Activated naive CD8-positive, alpha-beta T cell treated with anti-CD3 and anti-CD28 coated beads for 36 hours (primary cell): ENCODE measurements around the gene TRIM6. TPM values are rescaled to one million over a fixed set of nuclear protein-coding genes. Genes with fewer than 3 reads are reported as not detected.
"Not testable (repeated sequence)": the region's sequence is repeated elsewhere in the genome, so short reads cannot be mapped to it uniquely, and the experiment has no call there.

ENCODE experiments used
- DNase-seq: peaks from one replicate; pipeline ENCODE4 v3.0.0; 2021
- H3K27ac Mint-ChIP-seq: one replicate; pipeline ENCODE4 v1.8.0; 2022; ENCODE audit warnings: mild to moderate bottlenecking, moderate library complexity, mixed read lengths
- H3K27me3 Mint-ChIP-seq: one replicate; pipeline ENCODE4 v1.8.0; 2022; ENCODE audit warnings: mild to moderate bottlenecking, mixed read lengths
- H3K36me3 Mint-ChIP-seq: one replicate; pipeline ENCODE4 v1.8.0; 2021; ENCODE audit warnings: mild to moderate bottlenecking, mixed read lengths
- H3K4me1 Mint-ChIP-seq: one replicate; pipeline ENCODE4 v1.8.0; 2021; ENCODE audit warnings: mixed read lengths
- H3K4me3 Mint-ChIP-seq: one replicate; pipeline ENCODE4 v1.8.0; 2022; ENCODE audit warnings: mild to moderate bottlenecking, moderate library complexity, mixed read lengths
- H3K9me3 Mint-ChIP-seq: one replicate; pipeline ENCODE4 v1.8.0; 2022; ENCODE audit warnings: mixed read lengths
- total RNA-seq, 2 experiments: library from RNA; stranded (reverse); gene quantifications; one replicate each; pipeline ENCODE4 v1.2.3, GENCODE V29; 2021

Gene TRIM6
- total RNA-seq, 2 experiments from 2014 or later = 0.89 to 1.4 TPM

GRCh38 chr11:5622802-5623201 lies 26.4 kb downstream of the TRIM6 start:
- Mint-ChIP-seq H3K9me3 (no peaks in the 10 kb centered on the region), H3K36me3 (peaks cover 8% of the 10 kb centered on the region), H3K27ac (no peak overlapping the region), H3K4me1 (peaks cover 31% of the 10 kb centered on the region), H3K4me3 (no peak overlapping the region), H3K27me3 (no peaks in the 10 kb centered on the region)
- DNase-seq = no peak

GRCh38 chr11:5624489-5625279 lies 28.2 kb downstream of the TRIM6 start, which contains the start of gene TRIM34:
TRIM34 (plus strand) TSS chr11:5625001; CDS start chr11:5632332, 7,331 bp downstream.
- Mint-ChIP-seq H3K4me1 (peaks cover 35% of the 10 kb centered on the region), H3K4me3 (peak within 1 kb of the TSS; percentile 94), H3K9me3 (peaks cover 6% of the 10 kb centered on the region), H3K36me3 (peaks cover 13% of the 10 kb centered on the region), H3K27ac (peak within 1 kb of the TSS; percentile 95), H3K27me3 (no peaks in the 10 kb centered on the region)
- DNase-seq = peak; percentile 52

GRCh38 chr11:5625281-5625680 lies 28.8 kb downstream of the TRIM6 start:
- Mint-ChIP-seq H3K9me3 (peaks cover 6% of the 10 kb centered on the region), H3K4me1 (peaks cover 35% of the 10 kb centered on the region), H3K4me3 (peak overlapping the region; percentile 94), H3K27me3 (no peaks in the 10 kb centered on the region), H3K36me3 (peaks cover 15% of the 10 kb centered on the region), H3K27ac (peak overlapping the region; percentile 95)
- no peak for DNase-seq

- no peak for DNase-seq
- Mint-ChIP-seq H3K36me3 (peaks cover 20% of the 10 kb centered on the region), H3K9me3 (peaks cover 6% of the 10 kb centered on the region), H3K4me3 (peak overlapping the region; percentile 94), H3K4me1 (peaks cover 39% of the 10 kb centered on the region), H3K27me3 (no peaks in the 10 kb centered on the region), H3K27ac (peak overlapping the region; percentile 95)
These were observed 29.8 kb downstream of the TRIM6 start for GRCh38 chr11:5626196-5626595.

- Mint-ChIP-seq H3K9me3 (peaks cover 6% of the 10 kb centered on the region), H3K4me3 (no peak overlapping the region), H3K4me1 (peaks cover 34% of the 10 kb centered on the region), H3K27ac (peak overlapping the region; percentile 38), H3K36me3 (peaks cover 19% of the 10 kb centered on the region), H3K27me3 (no peaks in the 10 kb centered on the region)
- DNase-seq = no peak
These were observed 35.0 kb downstream of the TRIM6 start for GRCh38 chr11:5631417-5631816.

GRCh38 chr11:5631969-5632635 lies 35.7 kb downstream of the TRIM6 start:
- Mint-ChIP-seq H3K27ac (peak overlapping the region; percentile 50), H3K4me1 (peaks cover 28% of the 10 kb centered on the region), H3K4me3 (no peak overlapping the region), H3K9me3 (peaks cover 6% of the 10 kb centered on the region), H3K27me3 (no peaks in the 10 kb centered on the region), H3K36me3 (peaks cover 15% of the 10 kb centered on the region)
- DNase-seq = no peak

DNA sequence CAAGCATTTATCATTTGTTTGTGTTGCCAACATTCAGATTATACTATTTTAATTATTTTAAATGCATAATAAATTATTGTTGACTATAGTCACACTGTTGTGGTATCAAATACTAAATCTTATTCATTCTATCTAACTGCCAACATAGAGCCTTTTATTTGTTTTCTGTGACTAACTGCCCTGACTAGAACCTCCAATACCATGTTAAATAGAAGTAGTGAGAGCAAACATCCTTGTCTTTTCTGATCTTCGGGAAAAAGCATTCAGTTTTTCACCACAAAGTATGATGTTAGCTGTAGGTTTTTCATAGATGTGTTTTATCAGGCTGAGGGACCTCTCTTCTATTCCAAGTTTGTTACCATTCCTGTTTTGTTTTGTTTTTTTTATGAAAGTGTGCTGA lies 43.5 kb downstream of the TRIM6 start:
- no peak overlapping the region for H3K27ac Mint-ChIP-seq
- H3K36me3 Mint-ChIP-seq = peaks cover 27% of the 10 kb centered on the region
- no peaks in the 10 kb centered on the region for H3K9me3 Mint-ChIP-seq

DNA sequence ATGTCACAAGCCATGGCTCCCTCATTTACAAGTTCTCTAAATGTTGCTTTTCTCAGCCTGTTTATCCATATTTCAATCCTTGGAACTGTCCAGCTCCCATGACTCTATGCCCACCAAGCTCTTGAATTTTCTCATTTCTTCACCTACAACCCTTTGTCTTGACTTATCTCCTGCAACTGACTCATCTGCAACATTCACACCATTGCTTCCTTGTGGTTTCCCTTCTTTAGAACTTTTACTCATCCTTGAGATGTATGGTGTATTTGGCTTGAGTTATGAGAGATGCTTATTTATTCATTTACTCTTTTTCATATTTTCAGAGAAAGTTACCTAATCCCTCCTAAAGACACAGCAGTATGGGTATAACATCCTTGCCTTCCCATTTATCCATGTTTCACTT lies 47.1 kb downstream of the TRIM6 start:
- Mint-ChIP-seq H3K27me3 (no peaks in the 10 kb centered on the region), H3K9me3 (no peaks in the 10 kb centered on the region), H3K4me3 (no peak overlapping the region), H3K36me3 (peaks cover 16% of the 10 kb centered on the region), H3K27ac (no peak overlapping the region), H3K4me1 (peaks cover 6% of the 10 kb centered on the region)
- no peak for DNase-seq

More for the DNA sequence above, 43.5 kb downstream of the TRIM6 start:
- H3K27me3 Mint-ChIP-seq = no peaks in the 10 kb centered on the region
- no peak overlapping the region for H3K4me3 Mint-ChIP-seq
- H3K4me1 Mint-ChIP-seq = peaks cover 9% of the 10 kb centered on the region
- DNase-seq = no peak

- Mint-ChIP-seq H3K9me3 (no peaks in the 10 kb centered on the region), H3K36me3 (peaks cover 6% of the 10 kb centered on the region), H3K4me3 (no peak overlapping the region), H3K4me1 (peaks cover 6% of the 10 kb centered on the region), H3K27ac (no peak overlapping the region), H3K27me3 (no peaks in the 10 kb centered on the region)
- no peak for DNase-seq
These were observed 49.7 kb downstream of the TRIM6 start for GRCh38 chr11:5646139-5646538.

DNA sequence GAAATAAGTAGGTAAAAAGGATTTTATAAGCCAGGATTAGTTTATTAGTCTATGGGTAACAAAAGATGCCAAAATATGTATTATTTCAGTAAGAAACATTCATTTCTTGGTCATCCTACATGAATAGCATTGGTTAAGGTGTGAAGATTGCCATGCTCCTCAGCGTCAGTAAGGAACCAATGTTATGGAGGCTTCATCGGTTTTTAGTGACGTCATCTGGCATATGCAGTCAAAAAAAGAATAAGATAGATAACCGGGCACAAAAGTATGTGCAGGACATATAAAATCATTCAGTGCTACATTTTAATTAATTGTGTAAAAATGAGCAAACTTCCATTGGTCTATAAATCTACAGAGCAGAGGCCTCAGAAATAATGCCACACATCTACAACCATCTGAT lies 59.0 kb downstream of the TRIM6 start:
- no peaks in the 10 kb centered on the region for H3K4me1 Mint-ChIP-seq
- DNase-seq = no peak
- peaks cover 15% of the 10 kb centered on the region for H3K36me3 Mint-ChIP-seq
- H3K4me3 Mint-ChIP-seq = no peak overlapping the region
- H3K27me3 Mint-ChIP-seq = no peaks in the 10 kb centered on the region
- H3K27ac Mint-ChIP-seq = no peak overlapping the region
- peaks cover 8% of the 10 kb centered on the region for H3K9me3 Mint-ChIP-seq

DNA sequence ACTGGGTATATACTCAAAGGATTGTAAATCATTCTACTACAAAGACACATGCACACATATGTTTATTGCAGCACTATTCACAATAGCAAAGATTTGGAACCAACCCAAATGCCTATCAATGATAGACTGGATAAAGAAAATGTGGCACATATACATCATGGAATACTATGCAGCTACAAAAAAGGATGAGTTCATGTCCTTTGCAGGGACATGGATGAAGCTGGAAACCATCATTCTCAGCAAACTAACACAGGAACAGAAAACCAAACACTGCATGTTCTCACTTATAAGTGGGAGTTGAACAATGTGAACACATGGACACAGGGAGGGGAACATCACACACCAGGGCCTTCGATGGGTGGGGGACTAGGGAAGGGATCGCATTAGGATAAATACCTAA lies 60.5 kb downstream of the TRIM6 start:
- H3K9me3 Mint-ChIP-seq, DNase-seq, H3K4me3 Mint-ChIP-seq, H3K27me3 Mint-ChIP-seq, H3K4me1 Mint-ChIP-seq, H3K27ac Mint-ChIP-seq: not testable (repeated sequence)
- H3K36me3 Mint-ChIP-seq = peaks cover 16% of the 10 kb centered on the region

DNA sequence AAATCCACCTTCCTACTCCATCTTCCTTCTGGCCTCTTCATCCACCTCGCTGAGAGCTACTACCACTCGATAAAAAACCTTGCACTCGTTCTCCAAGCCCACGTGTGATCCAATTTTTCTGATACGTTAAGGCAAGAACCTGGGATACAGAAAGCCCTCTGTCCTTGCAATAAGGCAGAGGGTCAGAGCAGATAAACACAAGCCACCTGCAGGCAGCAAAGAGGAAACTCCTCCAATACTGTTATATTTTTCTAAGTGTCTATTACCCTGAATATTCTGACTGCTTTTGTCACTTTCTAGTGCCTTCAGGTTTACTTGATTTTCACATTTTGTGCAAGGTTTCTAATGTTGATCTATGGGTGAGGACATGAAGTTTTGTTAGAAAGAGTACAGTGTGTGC lies 61.9 kb downstream of the TRIM6 start:
- no peaks in the 10 kb centered on the region for H3K4me1 Mint-ChIP-seq
- no peaks in the 10 kb centered on the region for H3K27me3 Mint-ChIP-seq
- H3K9me3 Mint-ChIP-seq = peaks cover 3% of the 10 kb centered on the region
- H3K36me3 Mint-ChIP-seq = peaks cover 15% of the 10 kb centered on the region
- H3K27ac Mint-ChIP-seq = no peak overlapping the region
- DNase-seq = no peak
- no peak overlapping the region for H3K4me3 Mint-ChIP-seq

Other genes with a start within 250 kb of the TRIM6 start
- gene OR51B6, start 245.1 kb upstream of the TRIM6 start, total RNA-seq = not detected
- gene OR51M1, start 212.8 kb upstream of the TRIM6 start, total RNA-seq = not detected
- not detected for gene OR51Q1, start 174.5 kb upstream of the TRIM6 start, total RNA-seq
- not detected for gene OR51I1, start 155.1 kb upstream of the TRIM6 start, total RNA-seq
- not detected for gene OR51I2, start 147.3 kb upstream of the TRIM6 start, total RNA-seq
- not detected for gene OR52D1, start 108.0 kb upstream of the TRIM6 start, total RNA-seq
- not detected for gene UBQLN3, start 86.7 kb upstream of the TRIM6 start, total RNA-seq
- under 1 TPM in 1 of 2 experiments, not detected in 1; 0.19 TPM for gene UBQLNL, start 79.9 kb upstream of the TRIM6 start, total RNA-seq
- gene OR52H1, start 48.1 kb upstream of the TRIM6 start, total RNA-seq = not detected
- gene OR52B6, start 15.8 kb upstream of the TRIM6 start, total RNA-seq = not detected
- 1 to 10 TPM; 6.1 to 7.8 TPM for gene TRIM34, start 28.4 kb downstream of the TRIM6 start, total RNA-seq
- 10 to 100 TPM; 18.7 to 20.3 TPM for gene TRIM5, start 88.4 kb downstream of the TRIM6 start, total RNA-seq
- 100 to 1,000 TPM; 141 to 143 TPM for gene TRIM22, start 93.2 kb downstream of the TRIM6 start, total RNA-seq
- gene OR56B1, start 139.8 kb downstream of the TRIM6 start, total RNA-seq = under 1 TPM; 0.10 to 0.16 TPM
- under 1 TPM; 0.35 to 0.40 TPM for gene OR52N4, start 157.6 kb downstream of the TRIM6 start, total RNA-seq
- gene OR52N5, start 186.7 kb downstream of the TRIM6 start, total RNA-seq = not detected
- gene OR52N1, start 194.6 kb downstream of the TRIM6 start, total RNA-seq = not detected
- not detected for gene OR52N2, start 212.3 kb downstream of the TRIM6 start, total RNA-seq
- gene OR52E6, start 245.3 kb downstream of the TRIM6 start, total RNA-seq = not detected